NK-92 treated with Interleukin-12 subunit alpha and Interleukin-12 subunit beta, amount 100 ng/mL, for 24 hours (cell line): ENCODE data around the gene P2RY2.
"Not testable (repeated sequence)": the region's sequence is repeated elsewhere in the genome, so short reads cannot be mapped to it uniquely, and the experiment has no call there.

Experiments
- DNase-seq: peaks from one replicate; lab custom pipeline; 2025; lab: John Stamatoyannopoulos, UW

Gene P2RY2

GRCh38 chr11:73267906-73268540, 49.9 kb downstream of the P2RY2 start:
- DNase-seq: no peak

- DNase-seq: no peak
These were observed 50.7 kb downstream of the P2RY2 start for GRCh38 chr11:73268671-73269271.

- DNase-seq: no peak
These were observed 51.5 kb downstream of the P2RY2 start for GRCh38 chr11:73269459-73270015.

GRCh38 chr11:73270016-73270854, 52.2 kb downstream of the P2RY2 start:
- DNase-seq: no peak

GRCh38 chr11:73270855-73271477, 52.9 kb downstream of the P2RY2 start:
- no peak for DNase-seq

GRCh38 chr11:73271478-73271865, 53.4 kb downstream of the P2RY2 start:
- DNase-seq: not testable (repeated sequence)

- no peak for DNase-seq
These were observed 54.0 kb downstream of the P2RY2 start, which contains the start of gene P2RY6 for GRCh38 chr11:73271936-73272679. Gene P2RY6 (plus strand): TSS chr11:73272338. CDS start chr11:73296519, 24,181 bp downstream.

GRCh38 chr11:73272680-73273038, 54.6 kb downstream of the P2RY2 start:
- DNase-seq: no peak

GRCh38 chr11:73273222-73273895, 55.3 kb downstream of the P2RY2 start:
- no peak for DNase-seq

GRCh38 chr11:73274191-73274590, 56.1 kb downstream of the P2RY2 start:
- DNase-seq: not testable (repeated sequence)

GRCh38 chr11:73274722-73275380, 56.8 kb downstream of the P2RY2 start:
- no peak for DNase-seq

GRCh38 chr11:73275381-73275750, 57.3 kb downstream of the P2RY2 start:
- DNase-seq: no peak

- no peak for DNase-seq
These were observed 59.4 kb downstream of the P2RY2 start for GRCh38 chr11:73277467-73277866.

GRCh38 chr11:73280626-73281025, 62.5 kb downstream of the P2RY2 start:
- no peak for DNase-seq

GRCh38 chr11:73281201-73281741, 63.2 kb downstream of the P2RY2 start:
- DNase-seq: no peak

- no peak for DNase-seq
These were observed 63.9 kb downstream of the P2RY2 start for GRCh38 chr11:73281796-73282660.

- DNase-seq: no peak
These were observed 65.4 kb downstream of the P2RY2 start for GRCh38 chr11:73283276-73284000.

GRCh38 chr11:73284106-73284505, 66.0 kb downstream of the P2RY2 start:
- DNase-seq: no peak

- no peak for DNase-seq
These were observed 67.6 kb downstream of the P2RY2 start for GRCh38 chr11:73285721-73286120.
